Measurements from ENCODE around the gene DLX5. TPM values are rescaled to one million over a fixed set of nuclear protein-coding genes. Genes with fewer than 3 reads are reported as not detected.
"Not testable (repeated sequence)": the region's sequence is repeated elsewhere in the genome, so short reads cannot be mapped to it uniquely, and the experiment has no call there.

The DLX5 gene
- total RNA-seq, result not detected in 2 replicates

GRCh38 chr7:97024209-97025129 is at the start of gene DLX5:
TSS of gene DLX5 (minus strand) at chr7:97024831. CDS start at chr7:97024623, 208 bp downstream.
- no peak for DNase-seq (ENCODE audit: extremely low read depth, low read depth, low spot score)

GRCh38 chr7:97072025-97072424 is 47.4 kb upstream of the DLX5 start:
- DNase-seq (ENCODE audit: extremely low read depth, low read depth, low spot score), result not testable (repeated sequence)

GRCh38 chr7:97064972-97065587 is 40.4 kb upstream of the DLX5 start:
- peak; percentile 33 for DNase-seq (ENCODE audit: extremely low read depth, low read depth, low spot score)

- DNase-seq (ENCODE audit: extremely low read depth, low read depth, low spot score), result no peak
Observed at GRCh38 chr7:97064020-97064419, 39.4 kb upstream of the DLX5 start.

GRCh38 chr7:97043281-97043680 is 18.6 kb upstream of the DLX5 start:
- no peak for DNase-seq (ENCODE audit: extremely low read depth, low read depth, low spot score)

- DNase-seq (ENCODE audit: extremely low read depth, low read depth, low spot score), result no peak
Observed at GRCh38 chr7:97039374-97040065, 14.9 kb upstream of the DLX5 start.

- DNase-seq (ENCODE audit: extremely low read depth, low read depth, low spot score), result not testable (repeated sequence)
Observed at GRCh38 chr7:97034213-97034852, 9.7 kb upstream of the DLX5 start.

- peak; percentile 55 for DNase-seq (ENCODE audit: extremely low read depth, low read depth, low spot score)
Observed at GRCh38 chr7:97027427-97028234, 3.0 kb upstream of the DLX5 start.

GRCh38 chr7:97026715-97027426 is 2.2 kb upstream of the DLX5 start:
- no peak for DNase-seq (ENCODE audit: extremely low read depth, low read depth, low spot score)

- DNase-seq (ENCODE audit: extremely low read depth, low read depth, low spot score), result no peak
Observed at GRCh38 chr7:97025983-97026714, 1.5 kb upstream of the DLX5 start.

GRCh38 chr7:97025130-97025499 is 484 bp upstream of the DLX5 start:
- no peak for DNase-seq (ENCODE audit: extremely low read depth, low read depth, low spot score)

GRCh38 chr7:97022491-97023306 is 1.9 kb downstream of the DLX5 start:
- DNase-seq (ENCODE audit: extremely low read depth, low read depth, low spot score), result no peak

GRCh38 chr7:97021747-97022490 is 2.7 kb downstream of the DLX5 start:
- no peak for DNase-seq (ENCODE audit: extremely low read depth, low read depth, low spot score)

- DNase-seq (ENCODE audit: extremely low read depth, low read depth, low spot score), result no peak
Observed at GRCh38 chr7:97020996-97021746, 3.5 kb downstream of the DLX5 start.

- DNase-seq (ENCODE audit: extremely low read depth, low read depth, low spot score), result no peak
Observed at GRCh38 chr7:97020601-97020995, 4.0 kb downstream of the DLX5 start.

- DNase-seq (ENCODE audit: extremely low read depth, low read depth, low spot score), result no peak
Observed at GRCh38 chr7:97019710-97020225, 4.9 kb downstream of the DLX5 start.

All from glomerular endothelial cell (primary cell).